Activated gamma-delta T cell (primary cell): ENCODE measurements around the gene WWOX.

Source experiments
- DNase-seq: peaks from one replicate; lab custom pipeline; 2025; lab: John Stamatoyannopoulos, UW

Gene WWOX

DNA sequence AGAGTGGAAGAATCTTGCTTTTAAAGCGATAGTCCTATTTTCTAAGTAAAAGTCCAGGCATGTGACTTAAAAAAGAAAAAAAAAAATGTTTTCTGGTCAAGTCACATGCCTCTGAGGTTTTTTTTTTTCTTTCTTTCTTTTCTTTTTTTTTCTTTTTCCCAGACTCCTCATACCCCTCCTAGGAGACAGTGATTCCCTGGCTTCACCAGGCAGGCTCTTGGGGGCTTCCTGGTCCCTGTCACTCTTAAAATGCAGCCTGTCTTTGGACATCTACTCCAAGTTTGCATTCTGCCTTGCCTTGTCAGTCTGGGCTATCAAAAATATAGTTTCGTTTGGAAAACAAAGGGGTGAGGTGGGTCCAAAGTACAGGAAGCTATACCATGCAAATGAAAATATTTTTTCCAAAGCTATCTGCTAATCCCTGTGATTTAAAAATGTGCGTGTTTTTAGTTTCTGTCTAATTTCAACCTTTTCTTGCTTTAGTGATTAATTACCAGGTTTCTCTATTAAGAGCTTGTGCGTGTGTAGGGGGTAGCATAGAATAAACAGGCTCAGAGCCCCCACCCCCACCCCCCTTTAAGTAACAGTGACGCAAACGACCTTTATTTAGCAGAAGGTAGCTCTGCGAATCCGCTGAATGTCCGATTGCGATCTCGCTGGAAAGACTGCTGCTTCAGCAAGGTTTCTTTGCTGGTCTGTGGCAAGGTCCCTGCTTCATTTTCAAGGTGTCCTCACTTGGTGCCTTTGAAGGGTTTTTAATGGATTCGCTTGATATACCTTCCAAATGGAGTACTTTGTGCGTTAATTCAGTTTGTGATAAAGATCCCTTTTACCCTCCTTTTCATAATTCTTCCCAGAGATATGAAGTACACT is 510.2 kb downstream of the WWOX start:
- no peak for DNase-seq

GRCh38 chr16:78611318-78611717 is 511.9 kb downstream of the WWOX start:
- no peak for DNase-seq

GRCh38 chr16:78619811-78620210 is 520.4 kb downstream of the WWOX start:
- DNase-seq: no peak

GRCh38 chr16:78620291-78620690 is 520.8 kb downstream of the WWOX start:
- DNase-seq: no peak

GRCh38 chr16:78623796-78624195 is 524.3 kb downstream of the WWOX start:
- DNase-seq: no peak

DNA sequence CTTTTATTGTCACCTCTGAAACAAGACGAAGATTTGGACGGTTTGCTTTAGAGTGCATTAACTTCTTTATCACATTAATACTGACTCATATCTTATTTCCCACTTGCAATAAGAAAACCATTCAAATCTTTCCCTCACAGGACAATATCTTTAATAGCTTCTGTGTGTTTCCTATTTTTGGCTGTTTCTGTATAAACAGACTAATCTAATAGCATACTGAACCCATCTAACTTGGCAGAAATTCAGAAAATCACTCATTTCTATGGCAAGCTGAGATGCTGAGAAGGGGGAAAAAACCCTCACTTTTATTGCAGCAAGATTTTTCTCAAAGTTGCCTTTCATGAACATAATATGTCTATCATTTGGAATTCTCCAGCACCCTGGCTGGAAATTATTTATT is 524.9 kb downstream of the WWOX start:
- DNase-seq: no peak

GRCh38 chr16:78628461-78629045 is 529.1 kb downstream of the WWOX start:
- DNase-seq: no peak

DNA sequence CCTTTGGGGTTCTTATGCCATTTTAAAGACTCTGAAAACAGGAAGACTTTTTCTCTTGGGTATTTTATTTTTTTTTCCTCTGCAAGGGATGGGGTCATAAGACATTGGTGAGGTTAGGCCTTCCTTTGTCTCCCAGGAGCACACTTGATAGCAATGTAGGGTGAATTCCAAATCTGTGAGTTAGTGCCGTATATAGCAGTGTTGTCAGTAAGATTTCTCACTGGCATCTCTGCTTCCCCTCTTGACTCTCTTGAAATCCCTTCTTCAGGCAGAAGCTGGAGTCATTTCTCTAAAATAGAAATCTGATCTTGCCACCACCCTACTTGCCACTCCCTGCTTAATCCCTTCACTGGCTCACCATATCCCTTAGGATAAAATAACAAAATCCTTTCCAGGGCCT is 529.7 kb downstream of the WWOX start:
- no peak for DNase-seq

GRCh38 chr16:78630102-78630501 is 530.6 kb downstream of the WWOX start:
- no peak for DNase-seq

DNA sequence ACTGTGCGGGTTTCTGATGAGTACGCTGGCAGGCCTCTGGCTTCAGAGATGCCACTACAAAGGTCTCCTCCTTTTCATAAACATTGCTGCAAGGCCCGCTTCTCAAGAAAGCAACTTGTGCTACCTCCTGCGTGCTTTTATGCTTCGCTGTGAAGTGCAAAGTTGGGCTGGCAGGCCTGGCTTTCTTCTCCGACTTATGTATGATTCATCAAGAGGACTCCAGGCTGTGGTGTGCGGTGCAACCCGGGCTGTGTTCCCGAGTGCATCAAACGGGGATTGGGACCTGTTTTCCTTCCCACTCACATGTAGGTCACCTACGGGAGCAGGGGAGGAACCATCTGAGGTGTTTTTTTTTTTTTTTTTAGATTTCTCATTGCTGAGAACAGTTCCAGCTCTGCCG is 534.1 kb downstream of the WWOX start:
- DNase-seq: no peak

GRCh38 chr16:78635807-78636206 is 536.4 kb downstream of the WWOX start:
- no peak for DNase-seq

GRCh38 chr16:78638371-78638770 is 538.9 kb downstream of the WWOX start:
- DNase-seq: no peak

GRCh38 chr16:78639775-78640174 is 540.3 kb downstream of the WWOX start:
- DNase-seq: no peak

DNA sequence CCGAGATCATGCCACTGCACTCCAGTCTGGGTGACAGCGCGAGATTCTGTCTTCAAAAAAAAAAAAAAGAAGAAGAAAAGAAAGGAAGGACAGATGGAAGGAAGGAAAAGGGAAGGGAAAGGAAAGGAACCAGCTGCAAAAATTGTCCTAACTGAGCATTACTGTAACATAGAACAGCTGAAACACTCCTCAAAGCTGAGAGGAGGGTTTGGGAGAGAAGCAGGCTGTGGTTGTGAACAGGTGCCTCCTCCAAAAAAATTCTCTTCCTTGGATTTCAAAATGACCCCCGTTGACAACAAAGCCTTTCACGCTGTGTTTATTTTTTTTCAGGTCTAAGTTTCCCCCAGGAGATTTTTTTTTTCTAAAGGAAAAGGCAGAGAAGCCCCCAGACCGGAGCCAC is 541.4 kb downstream of the WWOX start:
- no peak for DNase-seq

GRCh38 chr16:78641433-78641832 is 542.0 kb downstream of the WWOX start:
- no peak for DNase-seq

- DNase-seq: no peak
Measured at GRCh38 chr16:78642621-78643285, 543.3 kb downstream of the WWOX start.

DNA sequence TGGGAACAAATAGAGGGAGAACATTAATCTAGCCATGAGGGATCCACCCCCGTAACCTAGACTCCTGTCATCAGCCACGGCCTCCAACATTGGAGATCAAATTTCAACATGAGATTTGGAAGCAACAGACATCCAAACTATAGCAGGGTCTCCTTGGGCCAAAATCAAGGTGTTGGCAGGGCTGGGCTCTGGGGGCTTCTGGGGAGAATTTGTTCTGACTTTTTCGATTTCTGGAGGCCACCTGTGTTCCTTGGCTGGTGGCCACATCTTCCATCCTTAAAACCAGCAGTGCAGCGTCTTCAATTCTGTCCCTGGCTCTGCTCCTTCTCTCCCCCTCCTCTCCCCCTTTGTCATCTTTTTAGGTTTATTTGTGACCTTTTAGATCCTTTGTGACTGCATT is 546.2 kb downstream of the WWOX start:
- no peak for DNase-seq

GRCh38 chr16:78647019-78647418 is 547.6 kb downstream of the WWOX start:
- DNase-seq: no peak

DNA sequence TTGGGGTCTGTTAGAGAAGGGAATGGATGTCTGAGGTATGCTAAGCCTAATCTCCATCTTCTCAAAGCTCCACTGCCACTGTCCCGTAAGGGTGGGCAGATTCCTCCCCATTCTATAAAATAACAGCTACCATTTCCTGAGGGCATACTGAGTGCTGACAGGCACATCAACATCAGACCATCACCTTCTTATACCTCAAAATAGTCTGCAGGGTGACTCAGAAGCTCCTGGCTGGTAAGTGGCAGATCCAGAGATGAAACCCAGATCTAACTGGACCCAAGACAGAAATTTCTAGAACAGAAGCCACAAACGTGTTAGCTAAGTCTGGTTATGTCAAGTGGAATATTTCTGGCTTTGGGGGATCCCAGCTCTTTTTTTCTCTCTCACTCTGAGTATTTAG is 548.0 kb downstream of the WWOX start:
- DNase-seq: no peak

DNA sequence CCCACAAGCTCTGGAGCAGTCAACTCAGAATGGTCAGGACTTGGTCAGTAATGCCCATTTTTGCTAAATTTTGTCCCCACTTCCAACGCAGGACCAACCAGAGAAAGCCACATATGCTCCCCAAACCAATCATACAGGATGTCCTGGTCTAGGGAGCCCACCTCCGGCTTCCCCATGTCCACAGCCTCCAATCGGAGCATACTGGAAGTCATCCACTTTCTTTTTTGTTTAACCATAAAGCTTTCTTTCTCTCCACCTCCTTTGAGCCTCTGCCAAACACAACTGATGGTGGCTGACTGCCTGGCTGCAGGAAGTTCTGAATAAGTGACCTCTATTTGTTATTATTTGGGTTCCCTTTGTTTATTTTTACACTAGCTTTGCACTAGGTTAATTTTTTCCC is 549.1 kb downstream of the WWOX start:
- no peak for DNase-seq

GRCh38 chr16:78650339-78651074 is 551.1 kb downstream of the WWOX start:
- DNase-seq: no peak

- no peak for DNase-seq
Measured at GRCh38 chr16:78654929-78655328, 555.5 kb downstream of the WWOX start.
